ENCODE data around the gene AOX1.

AOX1 gene

GRCh38 chr2:200716386-200716785, 130.6 kb downstream of the AOX1 start:
- H3K9me2 ChIP-seq (replicated peaks; ENCODE audit: insufficient read depth, low read length) = no peaks in the 10 kb centered on the region
- H3K9me3 ChIP-seq (replicated peaks; ENCODE audit: insufficient read depth, low read length) = no peaks in the 10 kb centered on the region
- H3K4me3 ChIP-seq (ENCODE audit: low read length) = no peak overlapping the region
- no peak overlapping the region for H2AFZ ChIP-seq (ENCODE audit: low read length)
- no peaks in the 10 kb centered on the region for H3F3A ChIP-seq (ENCODE audit: insufficient read depth, low read length)
- no peak overlapping the region for H3K9ac ChIP-seq (ENCODE audit: low read length)
- H4K20me1 ChIP-seq (ENCODE audit: insufficient read depth, low read length) = no peaks in the 10 kb centered on the region
- no peaks in the 10 kb centered on the region for H3K36me3 ChIP-seq (replicated peaks; ENCODE audit: insufficient read depth, low read length)
- TF ChIP-seq EZH2 (optimal IDR thresholded peaks at IDR 0.05; ENCODE audit: low read depth, low read length) (no peak), EZH2phosphoT487 (IDR thresholded peaks at IDR 0.05; ENCODE audit: low read length) (no peak)
- TF ChIP-seq, protein P1, sequence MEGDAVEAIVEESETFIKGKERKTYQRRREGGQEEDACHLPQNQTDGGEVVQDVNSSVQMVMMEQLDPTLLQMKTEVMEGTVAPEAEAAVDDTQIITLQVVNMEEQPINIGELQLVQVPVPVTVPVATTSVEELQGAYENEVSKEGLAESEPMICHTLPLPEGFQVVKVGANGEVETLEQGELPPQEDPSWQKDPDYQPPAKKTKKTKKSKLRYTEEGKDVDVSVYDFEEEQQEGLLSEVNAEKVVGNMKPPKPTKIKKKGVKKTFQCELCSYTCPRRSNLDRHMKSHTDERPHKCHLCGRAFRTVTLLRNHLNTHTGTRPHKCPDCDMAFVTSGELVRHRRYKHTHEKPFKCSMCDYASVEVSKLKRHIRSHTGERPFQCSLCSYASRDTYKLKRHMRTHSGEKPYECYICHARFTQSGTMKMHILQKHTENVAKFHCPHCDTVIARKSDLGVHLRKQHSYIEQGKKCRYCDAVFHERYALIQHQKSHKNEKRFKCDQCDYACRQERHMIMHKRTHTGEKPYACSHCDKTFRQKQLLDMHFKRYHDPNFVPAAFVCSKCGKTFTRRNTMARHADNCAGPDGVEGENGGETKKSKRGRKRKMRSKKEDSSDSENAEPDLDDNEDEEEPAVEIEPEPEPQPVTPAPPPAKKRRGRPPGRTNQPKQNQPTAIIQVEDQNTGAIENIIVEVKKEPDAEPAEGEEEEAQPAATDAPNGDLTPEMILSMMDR (IDR thresholded peaks at IDR 0.05; ENCODE audit: low read length) = no peak
- H3K4me1 ChIP-seq (ENCODE audit: low read length) = peaks cover 7% of the 10 kb centered on the region
- no peak for DNase-seq
- H3K79me2 ChIP-seq (ENCODE audit: low read length) = no peaks in the 10 kb centered on the region
- H3K4me2 ChIP-seq (ENCODE audit: low read depth, low read length) = no peak overlapping the region
- H3K27me3 ChIP-seq (replicated peaks; ENCODE audit: insufficient read depth, low read length) = no peaks in the 10 kb centered on the region
- no peak overlapping the region for H3K27ac ChIP-seq (ENCODE audit: low read length)

Data from MM.1S (cell line).